ENCODE data around the gene GEMIN7.

Gene GEMIN7

GRCh38 chr19:45079063-45079910 is at the start of gene GEMIN7:
GEMIN7 (plus strand) TSS chr19:45079260; CDS start chr19:45090115, 10,855 bp downstream.
- DNase-seq (ENCODE audit: low spot score), result peak; percentile 83

GRCh38 chr19:45030825-45031224 is 48.2 kb upstream of the GEMIN7 start:
- DNase-seq (ENCODE audit: low spot score), result no peak

GRCh38 chr19:45032421-45032820 is 46.6 kb upstream of the GEMIN7 start:
- no peak for DNase-seq (ENCODE audit: low spot score)

GRCh38 chr19:45035755-45036154 is 43.3 kb upstream of the GEMIN7 start:
- DNase-seq (ENCODE audit: low spot score), result no peak

DNA sequence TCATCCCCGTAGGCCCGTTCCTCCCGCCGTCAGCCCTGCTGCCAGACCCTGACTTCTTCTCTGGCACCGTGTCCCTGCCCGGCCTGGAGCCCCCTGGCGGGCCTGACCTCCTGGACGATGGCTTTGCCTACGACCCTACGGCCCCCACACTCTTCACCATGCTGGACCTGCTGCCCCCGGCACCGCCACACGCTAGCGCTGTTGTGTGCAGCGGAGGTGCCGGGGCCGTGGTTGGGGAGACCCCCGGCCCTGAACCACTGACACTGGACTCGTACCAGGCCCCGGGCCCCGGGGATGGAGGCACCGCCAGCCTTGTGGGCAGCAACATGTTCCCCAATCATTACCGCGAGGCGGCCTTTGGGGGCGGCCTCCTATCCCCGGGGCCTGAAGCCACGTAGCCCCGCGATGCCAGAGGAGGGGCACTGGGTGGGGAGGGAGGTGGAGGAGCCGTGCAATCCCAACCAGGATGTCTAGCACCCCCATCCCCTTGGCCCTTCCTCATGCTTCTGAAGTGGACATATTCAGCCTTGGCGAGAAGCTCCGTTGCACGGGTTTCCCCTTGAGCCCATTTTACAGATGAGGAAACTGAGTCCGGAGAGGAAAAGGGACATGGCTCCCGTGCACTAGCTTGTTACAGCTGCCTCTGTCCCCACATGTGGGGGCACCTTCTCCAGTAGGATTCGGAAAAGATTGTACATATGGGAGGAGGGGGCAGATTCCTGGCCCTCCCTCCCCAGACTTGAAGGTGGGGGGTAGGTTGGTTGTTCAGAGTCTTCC is 41.5 kb upstream of the GEMIN7 start:
- DNase-seq (ENCODE audit: low spot score), result no peak

DNA sequence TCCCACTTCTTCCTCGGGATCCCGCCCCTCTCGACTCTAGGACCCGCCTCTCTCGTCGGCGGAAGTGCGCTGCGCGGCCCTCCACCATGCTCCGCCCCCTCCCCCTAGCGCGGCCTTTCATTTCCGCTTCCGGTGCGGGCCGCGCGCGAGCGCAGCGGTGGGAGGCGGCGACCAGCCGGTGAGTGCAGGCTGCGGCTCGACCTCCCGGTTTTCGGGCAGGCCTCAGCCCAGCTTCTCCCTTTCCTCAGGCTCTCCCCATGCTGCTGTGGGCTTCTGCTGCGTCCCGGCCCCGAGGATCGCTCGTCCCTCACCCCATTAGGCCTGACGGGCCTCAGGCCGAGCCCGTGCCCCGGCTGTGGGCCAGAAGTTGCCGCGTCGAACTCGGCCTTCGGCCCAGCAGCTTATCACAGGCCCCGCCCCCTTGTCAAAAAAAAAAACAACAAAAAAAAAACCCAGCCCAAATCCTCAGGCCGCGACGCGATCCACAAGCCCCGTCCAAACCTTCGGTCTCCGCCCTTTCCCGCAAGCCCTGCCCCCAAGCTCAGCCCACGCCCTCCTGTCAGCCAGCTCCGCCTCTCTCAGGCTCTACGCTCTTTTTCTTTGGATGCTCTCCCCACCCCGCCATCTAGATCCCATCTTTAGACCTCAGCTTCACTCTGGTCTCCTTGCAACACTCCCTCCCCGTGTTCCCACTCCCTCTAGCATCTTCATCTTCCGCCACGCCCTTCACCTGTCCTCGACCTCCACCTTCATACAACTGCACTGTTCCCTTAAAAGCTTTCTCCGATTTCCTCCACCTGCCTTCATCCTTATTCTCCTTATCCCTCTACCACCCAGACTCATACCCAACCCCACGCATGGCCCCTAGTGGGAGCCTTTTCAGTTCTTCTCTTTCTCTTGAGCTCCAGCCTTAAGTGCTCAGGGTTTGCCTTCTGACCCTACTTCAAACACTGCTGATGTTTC is 39.8 kb upstream of the GEMIN7 start, which contains the start of gene CLASRP:
Gene CLASRP, plus strand, starts transcription at position 115 of the 963 bp plus-strand sequence. CDS start 1,168 bp downstream, outside the sequence.
- peak; percentile 95 for DNase-seq (ENCODE audit: low spot score)

DNA sequence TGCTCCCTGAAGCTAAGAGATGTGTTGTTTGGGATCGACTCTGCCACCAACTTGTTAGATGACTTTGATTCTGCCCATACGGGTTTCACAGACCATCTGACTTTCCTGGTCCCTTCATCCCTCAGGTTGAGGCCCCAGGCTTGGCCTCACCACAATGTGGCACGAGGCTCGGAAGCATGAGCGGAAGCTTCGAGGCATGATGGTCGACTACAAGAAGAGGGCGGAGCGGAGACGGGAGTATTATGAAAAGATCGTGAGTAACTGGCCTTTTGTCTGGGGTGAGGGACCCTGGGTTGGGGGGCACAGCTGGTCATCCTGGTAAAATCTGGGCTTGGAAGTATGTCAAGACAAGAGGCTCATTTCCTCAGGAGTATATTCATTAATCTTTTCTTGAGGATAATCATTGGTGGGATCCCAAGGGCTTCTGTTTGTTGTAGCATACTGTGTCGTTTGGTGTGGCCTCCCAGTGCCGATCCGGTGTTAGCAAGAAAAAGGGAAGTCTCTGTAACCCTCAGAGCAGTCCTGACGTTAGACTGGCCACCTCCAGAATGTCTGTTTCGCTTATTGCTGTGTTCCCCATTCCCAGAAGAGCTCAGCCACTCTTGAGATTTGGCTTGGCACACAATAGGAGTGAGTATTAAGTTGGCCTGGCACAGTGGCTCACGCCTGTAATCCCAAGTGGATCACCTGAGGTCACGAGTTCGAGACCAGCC is 38.8 kb upstream of the GEMIN7 start:
- no peak for DNase-seq (ENCODE audit: low spot score)

- no peak for DNase-seq (ENCODE audit: low spot score)
Observed at GRCh38 chr19:45041125-45041524, 37.9 kb upstream of the GEMIN7 start.

DNA sequence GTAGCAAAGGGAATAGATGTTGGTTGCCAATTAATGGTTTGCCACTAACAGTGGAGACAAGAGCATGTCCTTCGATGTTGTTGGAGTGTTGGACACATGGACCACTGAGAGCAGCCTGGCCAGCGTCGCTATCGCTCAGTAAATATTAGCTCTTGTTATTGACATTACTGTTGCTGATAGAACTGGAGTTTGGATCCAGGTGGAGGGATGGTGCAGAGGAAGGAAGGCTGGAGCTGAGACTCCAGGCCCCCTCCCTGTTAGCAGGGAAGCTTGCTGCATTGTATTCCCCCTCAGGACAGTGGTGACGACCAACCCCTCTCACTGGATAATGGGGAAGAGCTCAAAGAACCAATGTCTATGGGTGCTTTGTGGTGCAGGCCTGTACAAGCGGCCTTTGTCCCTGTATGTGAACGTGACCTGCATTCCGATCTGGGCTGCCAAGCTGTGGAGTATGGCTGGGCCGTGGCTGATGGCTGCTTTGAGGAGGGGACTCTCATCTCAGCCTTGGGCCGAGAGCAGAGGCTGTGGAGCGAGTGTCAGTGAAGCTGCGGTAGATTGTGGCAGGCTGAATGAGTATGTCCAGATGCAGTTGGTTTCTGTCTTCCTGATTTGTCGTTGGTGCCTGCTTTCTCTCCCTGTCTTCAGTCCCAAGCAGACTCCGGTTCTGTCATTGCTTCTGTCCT is 33.2 kb upstream of the GEMIN7 start:
- DNase-seq (ENCODE audit: low spot score), result no peak

GRCh38 chr19:45046355-45046754 is 32.7 kb upstream of the GEMIN7 start:
- no peak for DNase-seq (ENCODE audit: low spot score)

- DNase-seq (ENCODE audit: low spot score), result no peak
Observed at GRCh38 chr19:45047188-45047797, 31.8 kb upstream of the GEMIN7 start.

- DNase-seq (ENCODE audit: low spot score), result no peak
Observed at GRCh38 chr19:45049073-45049736, 29.9 kb upstream of the GEMIN7 start.

DNA sequence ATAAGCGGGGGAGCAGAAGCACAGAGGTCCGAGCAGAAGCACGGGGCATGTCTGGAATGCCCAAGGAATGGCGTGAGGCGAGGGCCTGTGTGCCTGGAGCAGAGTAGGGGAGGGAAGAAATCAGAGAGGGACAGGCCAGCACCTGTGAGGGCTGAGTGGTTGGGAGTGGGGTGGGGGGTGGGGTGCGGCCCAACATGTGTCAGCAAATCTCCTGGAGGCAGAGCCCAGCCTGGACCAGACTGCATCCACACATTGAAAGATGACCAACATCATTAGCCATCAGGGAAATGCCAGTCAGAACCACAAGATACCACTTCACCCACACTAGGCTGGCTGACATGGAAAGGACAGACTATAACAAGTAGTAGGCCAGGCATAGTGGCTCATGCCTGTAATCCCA is 29.0 kb upstream of the GEMIN7 start:
- DNase-seq (ENCODE audit: low spot score), result no peak

DNA sequence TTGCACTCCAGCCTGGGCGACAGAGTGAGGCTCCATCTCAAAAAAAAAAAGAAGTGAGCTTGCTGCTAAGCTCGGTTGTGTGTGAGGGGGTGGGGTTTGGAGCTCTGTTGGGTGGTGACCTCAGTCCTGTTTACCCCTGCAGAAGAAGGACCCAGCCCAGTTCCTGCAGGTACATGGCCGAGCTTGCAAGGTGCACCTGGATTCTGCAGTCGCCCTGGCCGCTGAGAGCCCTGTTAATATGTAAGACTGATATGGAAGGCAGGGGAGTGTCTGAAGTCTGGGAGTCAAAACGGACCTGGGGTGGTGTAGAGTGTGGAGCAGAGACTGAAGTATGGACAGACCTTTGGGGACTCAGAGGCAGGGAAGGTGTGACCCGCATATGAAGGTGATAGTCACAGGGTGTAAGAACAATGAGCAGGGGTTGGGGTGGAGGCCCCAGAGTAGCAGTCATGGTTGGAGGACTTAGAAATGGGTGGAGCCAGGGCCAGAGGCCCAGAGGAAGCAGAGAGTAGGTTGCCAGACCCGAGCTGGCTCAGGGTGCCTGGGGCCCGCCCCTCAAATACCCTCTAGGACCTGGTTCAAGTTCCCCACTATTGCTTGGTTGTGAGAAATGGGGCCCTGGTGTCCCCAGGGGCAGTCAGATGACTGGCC is 27.0 kb upstream of the GEMIN7 start:
- no peak for DNase-seq (ENCODE audit: low spot score)

GRCh38 chr19:45056831-45057230 is 22.2 kb upstream of the GEMIN7 start:
- no peak for DNase-seq (ENCODE audit: low spot score)

- DNase-seq (ENCODE audit: low spot score), result no peak
Observed at GRCh38 chr19:45057444-45057843, 21.6 kb upstream of the GEMIN7 start.

DNA sequence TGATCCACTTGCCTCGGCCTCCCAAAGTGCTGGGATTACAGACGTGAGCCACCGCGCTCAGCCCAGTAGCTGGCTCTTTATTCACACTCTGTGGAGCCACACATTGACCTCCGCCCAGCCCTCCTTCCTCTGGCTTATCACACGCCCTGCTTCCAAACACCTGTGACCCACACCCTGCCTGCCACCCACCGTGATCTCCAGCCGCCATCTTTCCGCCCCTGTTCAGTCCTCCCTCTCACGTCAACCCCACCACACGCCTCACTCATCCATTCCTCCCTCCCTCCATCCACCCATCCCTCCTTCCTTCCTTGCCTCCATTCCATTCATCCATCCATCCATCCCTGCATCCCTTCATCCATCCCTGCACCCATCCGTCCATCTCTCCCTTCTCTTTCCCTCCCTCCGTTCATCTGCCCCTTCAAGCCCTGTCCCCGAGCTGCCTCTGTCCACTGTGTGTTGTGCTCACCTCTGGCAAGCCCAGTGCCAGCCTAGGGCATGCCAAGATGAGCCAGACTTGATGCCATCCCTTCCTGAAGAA is 20.4 kb upstream of the GEMIN7 start:
- no peak for DNase-seq (ENCODE audit: low spot score)

DNA sequence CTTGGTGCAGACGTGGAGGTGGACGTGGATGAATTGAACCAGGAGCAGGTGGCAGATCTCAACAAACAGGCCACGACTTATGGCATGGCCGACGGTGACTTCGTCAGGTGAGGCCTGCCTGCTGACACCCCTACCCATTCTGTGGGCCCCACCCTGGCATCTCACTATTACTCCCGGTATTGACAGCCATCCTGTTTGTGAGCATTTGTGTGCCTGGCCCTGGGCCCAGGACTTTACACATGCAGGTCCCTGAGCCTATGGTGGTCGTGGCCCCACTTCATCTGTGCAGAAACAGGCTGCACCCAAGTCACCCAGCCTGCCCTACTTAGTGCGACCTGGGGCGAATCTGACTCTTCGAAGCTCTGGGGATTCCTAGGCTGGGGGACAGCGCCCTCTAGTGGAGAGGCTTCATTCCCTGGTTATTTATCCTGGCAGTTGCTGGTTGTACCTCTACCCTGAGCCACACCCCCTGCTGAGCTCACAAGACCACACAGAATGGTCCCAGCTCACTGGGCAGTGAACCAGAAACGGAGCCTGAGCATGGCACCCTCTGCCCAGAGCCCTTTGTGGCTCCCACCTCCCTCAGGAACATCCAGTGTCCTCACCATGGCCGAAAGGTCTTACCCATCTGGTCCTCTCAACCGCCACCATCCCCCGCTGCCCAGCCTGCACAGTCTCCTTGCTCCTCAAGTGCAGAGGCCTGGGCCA is 19.6 kb upstream of the GEMIN7 start:
- peak; percentile 93 for DNase-seq (ENCODE audit: low spot score)

Measured in iPS-NIHi11 (cell line).